CD4-positive, alpha-beta T cell treated with Interleukin-6 for 4 hours (primary cell): ENCODE data around the gene EIF3CL.
"Not testable (repeated sequence)": the region's sequence is repeated elsewhere in the genome, so short reads cannot be mapped to it uniquely, and the experiment has no call there.

Experiments
- DNase-seq: peaks from one replicate; pipeline ENCODE4 v3.0.0-alpha.2; 2020; ENCODE audit warnings: mixed read lengths

Gene EIF3CL

DNA sequence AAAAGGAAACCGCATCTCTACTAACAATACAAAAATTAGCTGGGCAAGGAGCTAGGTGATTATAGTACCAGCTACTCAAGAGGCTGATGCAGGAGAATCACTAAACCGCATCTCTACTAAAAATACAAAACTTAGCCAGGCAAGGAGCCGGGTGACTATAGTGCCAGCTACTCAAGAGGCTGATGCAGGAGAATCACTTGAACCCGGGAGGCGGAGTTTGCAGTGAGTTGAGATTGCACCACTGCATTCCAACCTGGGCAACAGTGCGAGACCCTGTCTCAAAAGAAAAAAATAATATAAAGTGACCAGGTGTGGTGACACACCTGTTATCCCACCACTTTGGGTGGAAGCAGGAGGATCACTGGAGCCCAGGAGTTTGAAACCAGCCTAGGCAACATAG, 65.4 kb downstream of the EIF3CL start:
- DNase-seq: not testable (repeated sequence)

DNA sequence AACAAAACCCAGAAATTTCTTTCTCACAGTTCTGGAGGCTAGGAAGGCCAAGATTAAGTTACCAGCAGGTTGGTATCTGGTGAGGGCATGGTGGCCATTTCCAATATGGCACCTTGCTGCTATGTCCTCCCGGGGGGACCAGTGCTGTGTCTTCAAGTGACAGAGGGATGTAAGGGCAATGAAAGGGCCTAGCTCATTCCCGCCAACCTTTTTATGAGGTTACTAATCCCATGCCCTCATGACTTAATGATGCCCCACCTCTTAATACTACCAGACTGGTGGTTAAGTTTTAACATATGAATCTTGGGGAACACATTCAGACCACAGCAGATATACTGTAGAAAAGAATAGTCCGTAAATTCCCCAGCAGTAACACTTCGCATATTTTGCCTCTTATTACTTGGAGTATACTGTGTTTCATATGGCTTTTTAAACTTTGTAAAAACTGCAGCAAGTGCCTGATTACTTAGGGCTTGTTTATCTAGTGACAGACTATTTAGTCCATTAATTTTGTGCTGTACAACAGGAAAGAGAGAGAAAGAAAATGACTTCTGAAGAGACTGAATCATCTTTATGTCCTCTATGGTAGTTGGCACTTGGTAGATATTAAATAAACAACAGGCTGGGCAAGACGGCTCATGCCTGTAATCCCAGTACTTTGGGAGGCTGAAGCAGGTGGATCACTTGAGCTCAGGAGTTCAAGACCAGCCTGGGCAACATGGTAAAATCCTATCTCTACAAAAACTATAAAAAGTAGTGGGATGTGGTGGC, 66.5 kb downstream of the EIF3CL start:
- DNase-seq: not testable (repeated sequence)

DNA sequence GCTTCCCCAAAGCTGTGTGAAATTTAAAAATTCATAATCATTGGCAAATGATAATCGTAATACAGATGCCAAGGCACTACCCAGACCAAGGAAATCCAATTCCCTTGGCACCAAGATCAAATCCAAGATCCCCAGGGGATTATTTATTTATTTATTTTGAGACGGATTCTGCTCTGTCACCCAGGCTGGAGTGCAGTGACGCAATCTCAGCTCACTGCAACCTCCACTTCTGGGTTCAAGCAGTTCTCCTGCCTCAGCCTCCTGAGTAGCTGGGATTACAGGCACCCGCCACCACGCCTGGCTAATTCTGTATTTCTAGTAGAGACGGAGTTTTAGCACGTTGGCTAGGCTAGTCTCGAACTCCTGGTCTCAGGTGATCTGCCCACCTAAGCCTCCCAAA, 68.0 kb downstream of the EIF3CL start:
- not testable (repeated sequence) for DNase-seq

DNA sequence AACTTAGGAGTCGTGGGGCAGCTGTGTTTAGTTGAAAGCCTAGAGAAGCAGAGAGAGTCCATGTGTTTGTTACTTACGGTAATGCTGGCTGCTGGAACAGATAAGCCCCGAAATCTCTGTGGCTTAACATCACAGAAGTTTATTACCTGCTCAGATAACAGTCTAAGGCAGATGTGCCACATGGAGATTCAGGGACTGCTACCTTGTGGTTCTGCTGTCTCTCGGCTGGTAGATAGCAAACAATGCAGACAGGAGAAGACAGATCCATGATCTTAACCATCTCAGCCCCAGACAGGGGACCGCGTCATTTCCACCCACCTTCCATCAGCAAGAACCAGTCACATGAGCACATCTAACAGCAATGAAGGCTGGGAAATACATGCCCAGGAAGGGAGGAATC, 71.0 kb downstream of the EIF3CL start:
- not testable (repeated sequence) for DNase-seq

DNA sequence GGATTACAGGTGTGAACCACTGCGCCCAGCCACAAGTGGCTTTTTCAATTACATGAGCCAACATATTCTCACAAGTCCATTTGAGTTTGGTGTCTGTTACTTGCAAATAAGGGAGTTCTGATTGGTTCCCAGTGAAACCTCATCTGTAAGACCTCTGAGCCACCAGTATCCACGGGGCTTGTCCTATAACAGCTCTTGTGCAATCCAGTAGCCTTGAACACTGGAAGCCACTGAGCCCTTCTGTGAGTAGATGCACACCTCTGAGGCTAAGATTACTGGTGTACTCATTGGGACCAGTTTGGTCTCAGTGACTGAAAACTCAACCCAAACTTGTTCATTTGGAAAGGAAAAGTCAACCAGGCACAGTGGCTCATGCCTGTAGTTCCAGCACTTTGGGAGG, 72.7 kb downstream of the EIF3CL start:
- not testable (repeated sequence) for DNase-seq

DNA sequence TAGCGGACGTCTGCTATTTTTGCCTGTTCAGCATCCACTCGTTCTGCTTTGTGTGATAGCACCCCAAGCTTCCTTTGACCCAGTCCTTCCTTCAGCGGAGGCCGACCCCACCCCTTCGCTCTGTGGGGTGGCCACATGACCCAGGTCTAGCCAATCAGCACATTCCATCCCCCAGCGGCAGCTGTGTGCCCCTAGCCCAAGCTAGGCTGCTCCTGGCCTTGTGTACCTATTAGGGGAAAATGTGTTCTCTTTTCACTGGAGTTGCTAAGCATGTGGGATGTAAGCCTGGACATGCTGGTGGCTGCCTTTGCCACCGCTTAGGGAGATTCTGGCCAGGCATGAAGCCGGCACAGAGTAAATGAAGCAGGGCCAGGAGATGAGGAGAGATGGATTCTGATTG, 73.4 kb downstream of the EIF3CL start:
- DNase-seq: not testable (repeated sequence)
